Peyer's patch (tissue), 4 donors: Measurements from ENCODE around the gene VAV2. TPM values are rescaled to one million over a fixed set of nuclear protein-coding genes. Genes with fewer than 3 reads are reported as not detected.

Experiments used
- DNase-seq, 3 donors: peaks; one replicate each; pipeline ENCODE4 v3.0.0-alpha.2; 2017 to 2019
- H3K27ac ChIP-seq, 4 donors: fragments of 200-600 bp; sonication (generic); one replicate each; pipeline ENCODE4 v1.5.1; 2016 to 2019
- H3K27me3 ChIP-seq, 2 donors: fragments of 200-600 bp; sonication (generic); one replicate each; pipeline ENCODE4 v1.5.1; 2019
- H3K36me3 ChIP-seq, 3 donors: fragments of 200-600 bp; sonication (generic); one replicate each; pipeline ENCODE4 v1.5.1; 2016 to 2019
- H3K4me1 ChIP-seq, 4 donors: fragments of 200-600 bp; sonication (generic); one replicate each; pipeline ENCODE4 v1.5.1; 2016 to 2019
- H3K4me3 ChIP-seq, 4 donors: fragments of 200-600 bp; sonication (generic); 1 replicate in 3 of 4; 2 replicates in 1 of 4; pipeline ENCODE4 v1.5.1; 2016 to 2019; ENCODE audit warnings: mild to moderate bottlenecking in 1 of 4
- H3K9me3 ChIP-seq, 4 donors: fragments of 200-600 bp; sonication (generic); one replicate each; pipeline ENCODE4 v1.5.1; 2016 to 2019; ENCODE audit warnings: mild to moderate bottlenecking in 1 of 4
- CTCF ChIP-seq, 6 experiments: fragments of 450-650 bp in 4 of 6; fragments of 200-600 bp in 2 of 6; sonication (generic) in 1 of 6; IDR thresholded peaks; one replicate each; pipeline ENCODE4 v1.5.1; 2017 to 2019; ENCODE audit warnings: antibody characterized with exemption in 6 of 6, mild to moderate bottlenecking in 3 of 6, moderate library complexity in 1 of 6
- POLR2A ChIP-seq, 2 donors: fragments of 450-650 bp; IDR thresholded peaks; one replicate each; pipeline ENCODE4 v1.5.1; 2017; ENCODE audit warnings: antibody characterized with exemption in 2 of 2, mild to moderate bottlenecking in 2 of 2, moderate library complexity in 2 of 2
- total RNA-seq, 4 donors: library from RNA; depleted of rRNA; stranded (reverse); fragments of >200 nt; gene quantifications; one replicate each; pipeline ENCODE4 v1.1.0, GENCODE V29; 2016

The VAV2 gene
- total RNA-seq, 4 donors from 2014 or later, result 47.9 to 61.8 (median 58.9) TPM

GRCh38 chr9:133792721-133793470 is 199.2 kb downstream of the VAV2 start:
- peak overlapping the region in 1 of 4 donors; percentile 31 for H3K27ac ChIP-seq
- TF ChIP-seq CTCF (IDR thresholded peaks at IDR 0.05) (peak; percentile 91 to 98 (median 95)), POLR2A (IDR thresholded peaks at IDR 0.05) (no peak)
- H3K36me3 ChIP-seq, result peaks cover 0 to 30% (median 0%) of the 10 kb centered on the region in 3 donors
- DNase-seq, result peak; percentile 75 to 86 (median 83)
- peak overlapping the region in 1 of 4 donors; percentile 31 for H3K4me3 ChIP-seq
- H3K9me3 ChIP-seq, result no peaks in the 10 kb centered on the region
- H3K4me1 ChIP-seq, result peaks cover 6 to 29% (median 12%) of the 10 kb centered on the region in 4 donors
- no peaks in the 10 kb centered on the region for H3K27me3 ChIP-seq

DNA sequence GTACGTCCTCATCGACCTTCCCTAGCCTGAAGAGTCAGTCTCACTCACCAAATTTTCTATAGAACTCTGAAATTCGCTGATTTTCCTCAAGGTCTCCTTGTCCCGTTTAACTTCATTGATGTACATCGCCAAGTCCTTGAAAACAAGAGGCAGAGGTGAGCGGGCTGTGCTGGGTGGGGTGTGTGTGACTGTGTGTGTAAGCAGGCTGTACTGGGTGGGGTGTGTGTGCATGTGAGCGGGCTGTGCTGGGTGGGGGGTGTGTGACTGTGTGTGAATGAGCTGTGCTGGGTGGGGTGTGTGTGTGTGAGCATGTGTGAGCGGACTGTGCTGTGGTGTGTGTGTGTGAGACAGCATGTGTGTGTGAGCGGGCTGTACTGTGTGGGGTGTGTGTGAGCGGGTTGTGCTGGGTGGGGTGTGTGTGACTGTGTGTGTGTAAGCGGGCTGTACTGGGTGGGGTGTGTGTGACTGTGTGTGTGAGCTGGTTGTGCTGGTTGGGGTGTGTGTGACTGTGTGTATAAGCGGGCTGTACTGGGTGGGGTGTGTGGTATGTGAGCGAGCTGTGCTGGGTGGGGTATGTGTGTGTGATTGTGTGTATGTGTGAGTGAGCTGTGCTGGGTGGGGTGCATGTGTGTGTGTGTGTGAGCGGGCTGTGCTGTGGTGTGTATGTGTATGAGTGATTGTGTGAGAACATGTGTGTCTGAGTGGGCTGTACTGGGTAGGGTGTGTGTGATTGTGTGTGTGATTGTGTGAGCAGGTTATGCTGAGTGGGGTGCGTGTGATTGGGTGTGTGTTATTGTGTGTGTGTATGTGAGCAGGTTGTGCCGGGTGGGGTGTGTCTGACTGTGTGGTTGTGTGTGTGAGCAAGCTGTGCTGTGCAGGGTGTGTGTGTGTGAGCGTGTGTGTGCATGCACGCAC is 200.1 kb downstream of the VAV2 start:
- no peak overlapping the region for H3K4me3 ChIP-seq
- no peak overlapping the region for H3K27ac ChIP-seq
- H3K4me1 ChIP-seq, result peaks cover 9 to 37% (median 19%) of the 10 kb centered on the region in 4 donors
- DNase-seq, result no peak
- no peak for TF ChIP-seq POLR2A (IDR thresholded peaks at IDR 0.05)
- H3K9me3 ChIP-seq, result no peaks in the 10 kb centered on the region
- H3K27me3 ChIP-seq, result no peaks in the 10 kb centered on the region
- H3K36me3 ChIP-seq, result peaks cover 0 to 26% (median 0%) of the 10 kb centered on the region in 3 donors

GRCh38 chr9:133791069-133791468 is 201.1 kb downstream of the VAV2 start:
- H3K27me3 ChIP-seq, result no peaks in the 10 kb centered on the region
- peaks cover 9 to 38% (median 21%) of the 10 kb centered on the region in 4 donors for H3K4me1 ChIP-seq
- no peak for TF ChIP-seq POLR2A (IDR thresholded peaks at IDR 0.05)
- no peak for TF ChIP-seq CTCF (IDR thresholded peaks at IDR 0.05)
- no peaks in the 10 kb centered on the region for H3K9me3 ChIP-seq
- H3K27ac ChIP-seq, result no peak overlapping the region
- peaks cover 0 to 22% (median 0%) of the 10 kb centered on the region in 3 donors for H3K36me3 ChIP-seq
- no peak overlapping the region for H3K4me3 ChIP-seq
- DNase-seq, result no peak

DNA sequence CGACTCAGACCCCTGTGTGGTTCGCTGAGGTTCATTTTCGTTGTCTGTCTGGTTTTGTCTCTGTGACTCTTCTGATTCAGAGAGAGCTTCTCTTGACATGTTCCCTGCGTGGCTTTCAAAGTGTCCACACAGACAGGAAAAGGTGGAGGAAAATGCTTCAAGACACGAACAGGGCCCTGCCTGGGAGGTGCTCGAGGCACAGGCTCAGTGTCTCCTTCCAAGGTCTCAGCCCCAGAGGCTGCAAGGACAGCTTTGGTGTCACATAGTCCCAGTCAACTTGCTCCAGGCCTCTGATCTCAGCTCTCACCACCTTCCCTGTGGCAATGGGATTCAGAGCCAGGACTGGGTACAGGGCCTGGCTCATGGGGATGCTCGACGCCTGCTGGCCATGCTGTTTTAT is 202.3 kb downstream of the VAV2 start:
- no peak for TF ChIP-seq CTCF (IDR thresholded peaks at IDR 0.05)
- TF ChIP-seq POLR2A (IDR thresholded peaks at IDR 0.05), result no peak
- peak overlapping the region; percentile 48 to 83 (median 76) for H3K27ac ChIP-seq
- peaks cover 9 to 41% (median 25%) of the 10 kb centered on the region in 4 donors for H3K4me1 ChIP-seq
- no peaks in the 10 kb centered on the region for H3K9me3 ChIP-seq
- peaks cover 0 to 35% (median 0%) of the 10 kb centered on the region in 3 donors for H3K36me3 ChIP-seq
- H3K4me3 ChIP-seq, result no peak overlapping the region
- no peaks in the 10 kb centered on the region for H3K27me3 ChIP-seq
- DNase-seq, result no peak

DNA sequence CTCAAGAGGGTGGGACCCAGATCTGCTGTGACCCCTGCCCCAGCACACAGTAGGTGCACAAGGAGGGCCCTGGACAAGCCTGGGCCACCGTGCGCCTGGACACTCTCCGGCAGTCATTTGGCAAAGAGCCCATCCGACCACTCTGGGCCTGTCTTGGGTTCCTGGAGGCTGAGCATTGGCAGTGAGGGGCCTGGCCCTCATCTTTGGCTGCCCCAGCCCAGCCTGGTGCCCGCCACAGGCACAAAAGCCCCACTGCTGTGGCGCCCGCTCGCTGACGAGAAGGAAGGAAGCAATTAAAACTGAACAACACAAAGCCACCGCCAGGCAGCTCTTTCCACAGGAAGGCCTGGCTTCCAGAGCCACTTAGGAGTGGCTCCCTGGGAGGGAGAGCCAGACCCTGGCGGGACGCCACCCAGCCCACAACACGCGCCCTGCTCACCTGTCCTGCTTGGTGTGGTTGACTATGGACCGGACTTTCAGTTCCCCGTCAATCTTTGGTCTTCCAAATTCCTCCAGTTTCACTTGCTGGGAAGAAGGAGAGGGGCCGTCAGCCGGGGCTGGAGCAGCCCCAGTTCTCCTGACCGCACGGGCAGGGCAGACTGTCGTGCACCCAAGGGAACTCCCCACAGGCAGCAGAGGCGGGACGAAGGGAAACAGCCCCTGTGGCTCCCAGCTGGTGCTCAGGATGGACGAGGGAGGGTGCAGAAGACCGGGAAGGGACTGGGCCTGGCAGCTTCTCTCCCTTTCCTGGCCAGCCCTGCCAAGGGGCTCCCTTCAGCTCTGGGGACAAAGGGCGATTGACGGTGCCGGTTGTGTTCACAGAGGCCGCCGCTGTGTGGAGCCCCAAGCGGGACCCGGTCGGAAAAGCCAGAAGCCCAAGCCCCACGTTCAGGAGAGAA is 203.1 kb downstream of the VAV2 start:
- H3K4me1 ChIP-seq, result peaks cover 9 to 39% (median 25%) of the 10 kb centered on the region in 4 donors
- H3K4me3 ChIP-seq, result no peak overlapping the region

More for the DNA sequence above, 203.1 kb downstream of the VAV2 start:
- DNase-seq, result peak in 2 of 3 donors; percentile 81 to 83
- peaks cover 0 to 39% (median 0%) of the 10 kb centered on the region in 3 donors for H3K36me3 ChIP-seq
- H3K27me3 ChIP-seq, result no peaks in the 10 kb centered on the region
- H3K27ac ChIP-seq, result peak overlapping the region; percentile 48 to 83 (median 76)
- H3K9me3 ChIP-seq, result no peaks in the 10 kb centered on the region
- TF ChIP-seq POLR2A (IDR thresholded peaks at IDR 0.05), result no peak
- TF ChIP-seq CTCF (IDR thresholded peaks at IDR 0.05), result peak in 2 of 6 experiments; percentile 10 to 26
